Lower leg skin (tissue), 4 donors: Measurements from ENCODE around the gene RAP2B. TPM values are rescaled to one million over a fixed set of nuclear protein-coding genes. Genes with fewer than 3 reads are reported as not detected.
"Not testable (repeated sequence)": the region's sequence is repeated elsewhere in the genome, so short reads cannot be mapped to it uniquely, and the experiment has no call there.

ENCODE experiments used
- DNase-seq, 2 donors: peaks; one replicate each; pipeline ENCODE4 v3.0.0-alpha.2; 2019; ENCODE audit warnings: low spot score in 2 of 2
- H3K4me3 ChIP-seq: fragments of 200-600 bp; sonication (generic); 2 replicates; pipeline ENCODE4 v1.5.1; 2017; ENCODE audit warnings: mild to moderate bottlenecking, low read depth; ENCODE audit not compliant: poor library complexity, severe bottlenecking
- POLR2A ChIP-seq, 2 donors: fragments of 450-650 bp; IDR thresholded peaks; one replicate each; pipeline ENCODE4 v1.6.1; 2016 to 2017; ENCODE audit warnings: antibody characterized with exemption in 2 of 2, mild to moderate bottlenecking in 1 of 2, moderate library complexity in 1 of 2
- WGBS, 2 donors: methylation state at CpG; one replicate each; pipeline ENCODE4 v1.1.5; 2018; 5-methylcytosine and 5-hydroxymethylcytosine counted together
- intact Hi-C: fragments of 100-400 bp; cut with DNase I; formaldehyde crosslinking; loops from one replicate; pipeline ENCODE4 v1.15.0; 2023; ENCODE audit warnings: low total_unique reads
- total RNA-seq, 4 donors: library from RNA; depleted of rRNA; stranded (reverse); fragments of >200 nt; gene quantifications; one replicate each; pipeline ENCODE4 v1.1.0, GENCODE V29; 2016
- TF ChIP-seq, protein P1 (sequence below), 3 donors: fragments of 450-650 bp; IDR thresholded peaks; one replicate each; pipeline ENCODE4 v1.5.1; 2016; ENCODE audit warnings: antibody characterized with exemption in 3 of 3, mild to moderate bottlenecking in 3 of 3, moderate library complexity in 2 of 3

The RAP2B gene
- total RNA-seq, 4 donors from 2014 or later, result 10.1 to 13.7 (median 11.7) TPM

DNA sequence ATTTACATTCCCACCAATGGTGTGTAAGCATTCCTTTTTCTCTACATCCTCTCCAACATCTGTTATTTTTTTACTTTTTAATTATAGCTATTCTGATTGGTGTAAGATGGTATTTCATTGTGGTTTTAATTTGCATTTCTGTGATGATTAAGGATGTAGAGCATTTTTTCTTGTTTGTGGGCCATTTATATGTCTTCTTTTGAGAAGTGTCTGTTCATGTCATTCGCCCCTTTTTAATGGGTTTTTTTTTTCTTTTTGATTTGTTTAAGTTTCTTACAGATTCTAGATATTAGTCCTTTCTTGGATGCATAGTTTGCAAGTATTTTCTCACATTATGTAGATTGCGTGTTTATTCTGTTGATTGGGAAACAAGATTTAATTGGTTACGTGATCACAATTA lies 14.2 kb downstream of the RAP2B start:
- TF ChIP-seq POLR2A (IDR thresholded peaks at IDR 0.05), result no peak
- TF ChIP-seq, protein P1, sequence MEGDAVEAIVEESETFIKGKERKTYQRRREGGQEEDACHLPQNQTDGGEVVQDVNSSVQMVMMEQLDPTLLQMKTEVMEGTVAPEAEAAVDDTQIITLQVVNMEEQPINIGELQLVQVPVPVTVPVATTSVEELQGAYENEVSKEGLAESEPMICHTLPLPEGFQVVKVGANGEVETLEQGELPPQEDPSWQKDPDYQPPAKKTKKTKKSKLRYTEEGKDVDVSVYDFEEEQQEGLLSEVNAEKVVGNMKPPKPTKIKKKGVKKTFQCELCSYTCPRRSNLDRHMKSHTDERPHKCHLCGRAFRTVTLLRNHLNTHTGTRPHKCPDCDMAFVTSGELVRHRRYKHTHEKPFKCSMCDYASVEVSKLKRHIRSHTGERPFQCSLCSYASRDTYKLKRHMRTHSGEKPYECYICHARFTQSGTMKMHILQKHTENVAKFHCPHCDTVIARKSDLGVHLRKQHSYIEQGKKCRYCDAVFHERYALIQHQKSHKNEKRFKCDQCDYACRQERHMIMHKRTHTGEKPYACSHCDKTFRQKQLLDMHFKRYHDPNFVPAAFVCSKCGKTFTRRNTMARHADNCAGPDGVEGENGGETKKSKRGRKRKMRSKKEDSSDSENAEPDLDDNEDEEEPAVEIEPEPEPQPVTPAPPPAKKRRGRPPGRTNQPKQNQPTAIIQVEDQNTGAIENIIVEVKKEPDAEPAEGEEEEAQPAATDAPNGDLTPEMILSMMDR (IDR thresholded peaks at IDR 0.05), result no peak
- DNase-seq, result no peak
- intact Hi-C loops, result no loop called here
- 95 to 97% methylated on average over 3 of the region's 3 CpGs for WGBS, 2 donors
- no peak overlapping the region for H3K4me3 ChIP-seq

DNA sequence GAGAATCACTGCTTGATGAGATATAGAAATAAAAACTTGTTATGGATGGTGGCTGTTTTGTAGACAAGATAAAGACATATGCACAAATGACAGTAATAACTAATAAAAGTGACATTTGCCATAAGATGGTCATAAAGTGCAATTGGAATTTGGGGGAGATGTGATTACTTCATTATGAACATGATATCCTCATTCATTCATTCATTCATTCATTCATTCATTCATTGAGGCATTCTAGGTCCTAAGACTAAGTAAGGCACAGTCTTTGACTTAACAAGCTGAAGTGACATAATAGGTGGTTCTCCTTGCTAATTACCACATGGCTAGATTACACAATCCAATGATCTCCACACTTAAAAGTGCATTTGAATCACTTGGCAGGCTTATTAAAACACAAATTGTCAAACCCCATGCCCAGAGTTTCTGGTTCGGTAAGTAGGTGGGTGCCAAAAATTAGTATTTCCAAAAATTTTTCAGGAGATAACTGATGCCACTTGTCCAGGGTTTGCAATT lies 18.9 kb downstream of the RAP2B start:
- TF ChIP-seq, protein P1 (IDR thresholded peaks at IDR 0.05), result no peak
- TF ChIP-seq POLR2A (IDR thresholded peaks at IDR 0.05), result no peak
- no peak overlapping the region for H3K4me3 ChIP-seq
- intact Hi-C loops, result no loop called here
- DNase-seq, result no peak
- WGBS, 2 donors, result 29 to 58% methylated on average over 1 of the region's 1 CpG

DNA sequence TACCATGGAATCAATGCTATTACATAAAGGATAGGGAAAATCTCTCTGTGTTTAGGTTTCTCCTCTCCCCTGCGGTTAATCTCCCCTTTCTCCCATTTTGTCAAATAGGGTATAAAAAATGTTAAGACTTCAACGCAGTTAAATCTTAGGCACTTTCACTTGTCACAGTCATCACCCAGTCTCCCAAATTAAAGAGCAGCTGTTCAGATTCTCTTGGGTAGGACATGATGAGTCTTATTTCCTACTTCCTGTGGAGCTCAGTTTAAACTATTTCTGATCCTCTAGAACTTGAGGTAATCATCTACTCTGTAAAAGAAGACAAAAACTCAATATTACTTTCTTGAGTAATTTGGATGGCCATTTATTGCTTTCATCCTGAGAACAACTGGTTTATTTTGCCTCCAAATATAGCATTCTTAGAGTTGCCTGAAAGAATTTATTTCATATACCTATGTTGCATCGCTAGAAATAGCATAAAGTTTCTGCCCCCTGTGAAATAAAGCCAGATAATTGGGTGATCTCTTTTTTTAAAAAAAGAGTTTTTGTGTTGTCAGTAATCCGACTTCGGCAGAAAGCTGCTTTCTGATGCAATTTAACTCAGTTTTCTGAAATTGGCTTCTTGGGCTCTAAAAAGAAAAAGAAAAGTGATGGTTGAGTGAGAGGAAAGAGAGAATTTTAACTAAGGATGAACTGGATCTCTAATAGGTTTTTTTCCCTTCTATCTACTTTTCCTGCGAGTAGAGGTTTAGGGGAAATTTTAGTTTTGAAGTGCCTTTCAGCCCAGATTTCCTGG lies 20.7 kb downstream of the RAP2B start:
- no peak overlapping the region for H3K4me3 ChIP-seq
- WGBS, 2 donors, result 89 to 91% methylated on average over 6 of the region's 6 CpGs
- intact Hi-C loops, result no loop called here
- TF ChIP-seq, protein P1 (IDR thresholded peaks at IDR 0.05), result no peak
- no peak for TF ChIP-seq POLR2A (IDR thresholded peaks at IDR 0.05)
- no peak for DNase-seq

DNA sequence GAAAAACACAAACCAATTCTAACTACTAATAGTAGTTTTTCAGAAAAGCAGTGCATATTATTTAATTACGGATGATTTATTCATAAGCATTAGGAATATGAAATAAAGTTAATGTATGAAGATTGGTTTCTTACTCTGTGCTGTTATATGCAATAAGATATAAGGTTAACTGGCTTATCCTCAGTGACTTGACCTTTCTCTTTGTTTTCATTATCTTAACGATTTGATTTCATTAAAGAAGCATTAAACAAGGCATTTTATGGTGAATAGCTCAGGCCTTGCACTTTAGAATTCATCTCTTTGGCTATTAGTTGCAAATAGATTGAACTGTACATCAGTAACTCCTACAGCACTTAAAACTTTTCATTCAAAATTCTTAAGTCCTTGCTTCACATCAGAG lies 28.9 kb downstream of the RAP2B start:
- no peak for DNase-seq
- intact Hi-C loops, result no loop called here
- no peak for TF ChIP-seq POLR2A (IDR thresholded peaks at IDR 0.05)
- TF ChIP-seq, protein P1 (IDR thresholded peaks at IDR 0.05), result no peak
- 69 to 74% methylated on average over 2 of the region's 2 CpGs for WGBS, 2 donors
- H3K4me3 ChIP-seq, result no peak overlapping the region

DNA sequence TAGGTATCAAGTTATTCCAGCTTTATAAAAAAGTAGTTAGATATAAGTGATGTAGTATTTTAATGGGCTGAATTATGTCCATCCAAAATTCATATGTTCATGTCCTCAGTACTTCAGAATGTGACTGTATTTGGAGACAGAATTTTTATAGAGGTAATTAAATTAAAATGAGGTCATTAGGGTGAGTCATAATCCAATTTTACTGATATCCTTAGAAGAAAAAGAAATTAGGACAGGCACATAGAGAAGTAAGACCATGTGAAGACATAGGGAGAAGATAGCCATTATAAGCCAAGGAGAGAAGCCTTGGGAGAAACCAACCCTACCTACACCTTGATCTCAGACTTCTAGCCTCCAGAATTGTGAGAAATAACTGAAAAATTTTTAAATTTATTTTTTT lies 30.3 kb downstream of the RAP2B start:
- no peak overlapping the region for H3K4me3 ChIP-seq
- intact Hi-C loops, result no loop called here
- DNase-seq, result no peak
- TF ChIP-seq, protein P1 (IDR thresholded peaks at IDR 0.05), result no peak
- TF ChIP-seq POLR2A (IDR thresholded peaks at IDR 0.05), result no peak

DNA sequence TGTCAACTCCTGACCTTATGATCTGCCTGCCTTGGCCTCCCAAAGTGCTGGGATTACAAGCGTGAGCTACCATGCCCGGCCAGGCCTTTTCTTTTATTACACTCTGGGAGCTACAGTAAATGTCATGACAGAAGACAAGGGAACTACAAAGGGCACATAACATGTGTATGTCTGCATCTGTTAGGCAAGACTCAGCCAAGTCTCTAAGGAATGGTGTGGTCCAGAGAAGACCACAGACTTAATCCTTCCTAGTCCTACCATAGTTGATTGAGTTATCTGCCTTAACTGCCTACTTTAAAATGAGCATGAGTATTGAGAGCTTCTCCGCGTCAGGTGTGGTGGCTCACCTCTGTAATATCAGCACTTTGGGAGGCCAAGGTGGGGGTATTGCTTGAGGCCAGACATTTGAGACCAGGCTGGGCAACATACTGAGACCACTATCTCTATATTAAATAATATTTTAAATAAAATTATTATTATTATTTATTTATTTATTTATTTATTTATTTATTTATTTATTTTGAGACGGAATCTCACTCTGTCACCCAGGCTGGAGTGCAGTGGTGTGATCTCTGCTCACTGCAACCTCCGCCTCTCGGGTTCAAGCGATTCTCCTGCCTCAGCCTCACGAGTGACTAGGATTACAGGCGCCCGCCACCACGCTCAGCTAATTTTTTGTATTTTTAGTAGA lies 31.9 kb downstream of the RAP2B start:
- H3K4me3 ChIP-seq, intact Hi-C loops, DNase-seq: not testable (repeated sequence)
- WGBS, 2 donors, result 95 to 98% methylated on average over 12 of the region's 12 CpGs
